ENCODE measurements around the gene NDOR1. TPM values are rescaled to one million over a fixed set of nuclear protein-coding genes. Genes with fewer than 3 reads are reported as not detected.

NDOR1 gene
- total and polyA plus RNA-seq, 4 donors, result 4.5 to 22.0 (median 12.0) TPM

GRCh38 chr9:137235424-137236237 is 30.1 kb downstream of the NDOR1 start:
- Histone ChIP-seq H3K4me3 (no peak overlapping the region), H3K27ac (ENCODE audit: low read depth in 1 of 2, low read length in 1 of 2) (no peak overlapping the region), H3K4me1 (ENCODE audit: control insufficient read depth in 5 of 5, insufficient read depth in 5 of 5, low read length in 5 of 5) (peaks cover 0 to 14% (median 8%) of the 10 kb centered on the region in 5 donors), H3K36me3 (ENCODE audit: control insufficient read depth in 4 of 4, insufficient read depth in 4 of 4, low read length in 4 of 4) (no peaks in the 10 kb centered on the region), H3K9ac (ENCODE audit: insufficient read depth in 1 of 2, low read length in 2 of 2) (no peak overlapping the region), H3K9me3 (ENCODE audit: control insufficient read depth in 4 of 4, insufficient read depth in 3 of 4, low read length in 3 of 4) (no peaks in the 10 kb centered on the region), H3K27me3 (ENCODE audit: control insufficient read depth in 3 of 3, insufficient read depth in 3 of 3, low read length in 2 of 3) (peaks cover 0 to 3% (median 0%) of the 10 kb centered on the region in 3 donors)
- WGBS, 2 donors, result 66 to 68% methylated on average over 35 of the region's 35 CpGs
- TF ChIP-seq, protein P1, sequence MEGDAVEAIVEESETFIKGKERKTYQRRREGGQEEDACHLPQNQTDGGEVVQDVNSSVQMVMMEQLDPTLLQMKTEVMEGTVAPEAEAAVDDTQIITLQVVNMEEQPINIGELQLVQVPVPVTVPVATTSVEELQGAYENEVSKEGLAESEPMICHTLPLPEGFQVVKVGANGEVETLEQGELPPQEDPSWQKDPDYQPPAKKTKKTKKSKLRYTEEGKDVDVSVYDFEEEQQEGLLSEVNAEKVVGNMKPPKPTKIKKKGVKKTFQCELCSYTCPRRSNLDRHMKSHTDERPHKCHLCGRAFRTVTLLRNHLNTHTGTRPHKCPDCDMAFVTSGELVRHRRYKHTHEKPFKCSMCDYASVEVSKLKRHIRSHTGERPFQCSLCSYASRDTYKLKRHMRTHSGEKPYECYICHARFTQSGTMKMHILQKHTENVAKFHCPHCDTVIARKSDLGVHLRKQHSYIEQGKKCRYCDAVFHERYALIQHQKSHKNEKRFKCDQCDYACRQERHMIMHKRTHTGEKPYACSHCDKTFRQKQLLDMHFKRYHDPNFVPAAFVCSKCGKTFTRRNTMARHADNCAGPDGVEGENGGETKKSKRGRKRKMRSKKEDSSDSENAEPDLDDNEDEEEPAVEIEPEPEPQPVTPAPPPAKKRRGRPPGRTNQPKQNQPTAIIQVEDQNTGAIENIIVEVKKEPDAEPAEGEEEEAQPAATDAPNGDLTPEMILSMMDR (IDR thresholded peaks at IDR 0.05; ENCODE audit: control extremely low read depth, extremely low read depth), result no peak
- DNase-seq, result no peak
- no peak for ATAC-seq (ENCODE audit: insufficient read depth, low FRiP score)

DNA sequence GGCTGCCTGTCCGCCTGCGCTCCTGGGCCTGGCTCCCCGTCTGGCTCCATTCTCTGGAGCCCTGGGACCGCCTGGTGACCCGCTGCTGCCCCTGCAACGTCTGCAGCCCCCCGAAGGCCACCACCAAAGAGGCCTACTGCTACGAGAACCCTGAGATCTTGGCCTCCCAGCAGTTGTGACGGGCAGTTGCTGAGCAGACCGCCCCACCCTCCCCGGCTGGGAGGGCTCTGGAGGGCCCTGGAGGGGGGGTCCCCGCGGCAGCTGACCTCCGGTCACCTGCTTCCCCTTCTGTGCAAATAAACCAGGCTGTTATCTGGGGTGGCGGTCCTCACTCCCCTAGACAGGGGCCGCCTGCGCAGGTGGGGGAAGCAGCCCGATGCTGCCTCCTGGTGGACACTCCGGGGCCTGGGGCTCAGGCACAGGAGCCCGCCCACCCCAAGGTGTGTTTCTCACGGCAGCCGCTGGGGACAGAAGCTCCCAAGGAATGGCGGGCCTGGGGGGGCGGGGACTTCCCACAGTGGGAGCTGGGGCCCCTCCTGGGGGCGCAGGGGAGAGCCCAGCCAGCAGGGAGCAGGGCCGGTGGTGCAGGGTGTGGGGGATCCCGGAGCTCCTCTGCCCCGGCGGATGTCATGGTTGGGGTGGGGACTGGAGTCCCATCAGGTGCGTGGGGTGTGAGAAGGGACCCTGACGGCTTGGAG is 30.9 kb downstream of the NDOR1 start:
- peaks cover 0 to 14% (median 8%) of the 10 kb centered on the region in 5 donors for H3K4me1 ChIP-seq (ENCODE audit: control insufficient read depth in 5 of 5, insufficient read depth in 5 of 5, low read length in 5 of 5)
- H3K4me3 ChIP-seq, result no peak overlapping the region
- 4 to 9% methylated on average over 30 to 31 of the region's 31 CpGs for WGBS, 2 donors
- peak; percentile 50 for ATAC-seq (ENCODE audit: insufficient read depth, low FRiP score)
- H3K9ac ChIP-seq (ENCODE audit: insufficient read depth in 1 of 2, low read length in 2 of 2), result no peak overlapping the region
- DNase-seq, result peak; percentile 79 to 91 (median 83)
- H3K9me3 ChIP-seq (ENCODE audit: control insufficient read depth in 4 of 4, insufficient read depth in 3 of 4, low read length in 3 of 4), result no peaks in the 10 kb centered on the region
- no peaks in the 10 kb centered on the region for H3K27me3 ChIP-seq (ENCODE audit: control insufficient read depth in 3 of 3, insufficient read depth in 3 of 3, low read length in 2 of 3)
- no peaks in the 10 kb centered on the region for H3K36me3 ChIP-seq (ENCODE audit: control insufficient read depth in 4 of 4, insufficient read depth in 4 of 4, low read length in 4 of 4)
- H3K27ac ChIP-seq (ENCODE audit: low read depth in 1 of 2, low read length in 1 of 2), result no peak overlapping the region
- TF ChIP-seq, protein P1 (IDR thresholded peaks at IDR 0.05; ENCODE audit: control extremely low read depth, extremely low read depth), result peak; percentile 99

GRCh38 chr9:137236936-137237421 is 31.5 kb downstream of the NDOR1 start:
- Histone ChIP-seq H3K27ac (ENCODE audit: low read depth in 1 of 2, low read length in 1 of 2) (no peak overlapping the region), H3K27me3 (ENCODE audit: control insufficient read depth in 3 of 3, insufficient read depth in 3 of 3, low read length in 2 of 3) (no peaks in the 10 kb centered on the region), H3K36me3 (ENCODE audit: control insufficient read depth in 4 of 4, insufficient read depth in 4 of 4, low read length in 4 of 4) (peaks cover 0 to under 1% (median 0%) of the 10 kb centered on the region in 4 donors), H3K4me1 (ENCODE audit: control insufficient read depth in 5 of 5, insufficient read depth in 5 of 5, low read length in 5 of 5) (peaks cover 0 to 15% (median 8%) of the 10 kb centered on the region in 5 donors), H3K9me3 (ENCODE audit: control insufficient read depth in 4 of 4, insufficient read depth in 3 of 4, low read length in 3 of 4) (no peaks in the 10 kb centered on the region), H3K4me3 (no peak overlapping the region), H3K9ac (ENCODE audit: insufficient read depth in 1 of 2, low read length in 2 of 2) (no peak overlapping the region)
- 16 to 40% methylated on average over 11 of the region's 11 CpGs for WGBS, 2 donors
- ATAC-seq (ENCODE audit: insufficient read depth, low FRiP score) (no peak), DNase-seq (no peak)
- TF ChIP-seq, protein P1 (IDR thresholded peaks at IDR 0.05; ENCODE audit: control extremely low read depth, extremely low read depth), result no peak
